GM21723 (cell line): ENCODE results near the gene RTN4.
"Not testable (repeated sequence)": the region's sequence is repeated elsewhere in the genome, so short reads cannot be mapped to it uniquely, and the experiment has no call there.

Experiments
- ATAC-seq: cut with Tn5 transposase; IDR thresholded peaks from one replicate; pipeline ENCODE4 v1.9.1; 2021; ENCODE audit warnings: mild to moderate bottlenecking, moderate library complexity; ENCODE audit not compliant: unreplicated experiment

The RTN4 gene

GRCh38 chr2:55011831-55012671, 38.2 kb downstream of the RTN4 start:
- no peak for ATAC-seq

DNA sequence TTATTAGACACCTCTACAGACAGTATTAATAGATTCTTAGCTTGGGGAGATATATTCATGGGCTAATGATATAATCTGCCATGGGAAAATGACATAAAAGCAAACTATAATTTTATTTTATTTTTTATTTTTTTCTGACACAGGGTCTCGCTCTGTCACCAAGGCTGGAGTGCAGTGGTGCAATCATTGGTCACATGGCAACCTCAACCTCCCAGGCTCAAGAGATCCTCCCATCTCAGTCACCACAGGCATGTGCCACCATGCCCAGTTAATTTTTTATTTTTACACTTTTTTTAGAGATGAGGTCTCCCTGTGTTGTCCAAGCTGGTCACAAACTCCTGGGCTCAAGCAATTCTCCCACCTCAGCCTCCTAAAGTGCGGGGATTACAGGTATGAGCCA, 39.3 kb downstream of the RTN4 start:
- ATAC-seq: no peak

DNA sequence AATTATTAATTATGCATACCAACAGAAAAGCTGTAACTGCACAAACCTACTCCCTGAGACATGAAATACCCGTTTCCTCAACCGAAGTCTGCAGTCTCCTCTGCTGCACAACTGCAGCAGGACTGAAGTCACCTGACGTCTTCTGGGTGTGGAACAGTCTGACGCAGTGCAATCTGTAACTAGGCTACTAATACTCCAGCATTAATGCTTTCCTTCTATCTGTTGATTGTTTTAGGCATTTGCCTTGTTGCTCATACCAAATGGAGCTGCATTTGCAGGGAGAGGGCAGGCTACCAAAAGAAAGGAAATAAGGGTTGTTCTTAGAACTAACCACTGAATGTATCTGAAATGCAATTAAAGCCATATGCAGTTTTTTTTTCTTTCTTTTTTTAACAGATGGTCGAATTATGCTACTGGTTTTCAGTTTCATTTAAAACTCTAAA, 40.1 kb downstream of the RTN4 start:
- ATAC-seq: peak; percentile 97

- ATAC-seq: peak; percentile 26
Observed at GRCh38 chr2:55009277-55010060, 40.8 kb downstream of the RTN4 start.

GRCh38 chr2:55006306-55006705, 43.9 kb downstream of the RTN4 start:
- ATAC-seq: no peak

DNA sequence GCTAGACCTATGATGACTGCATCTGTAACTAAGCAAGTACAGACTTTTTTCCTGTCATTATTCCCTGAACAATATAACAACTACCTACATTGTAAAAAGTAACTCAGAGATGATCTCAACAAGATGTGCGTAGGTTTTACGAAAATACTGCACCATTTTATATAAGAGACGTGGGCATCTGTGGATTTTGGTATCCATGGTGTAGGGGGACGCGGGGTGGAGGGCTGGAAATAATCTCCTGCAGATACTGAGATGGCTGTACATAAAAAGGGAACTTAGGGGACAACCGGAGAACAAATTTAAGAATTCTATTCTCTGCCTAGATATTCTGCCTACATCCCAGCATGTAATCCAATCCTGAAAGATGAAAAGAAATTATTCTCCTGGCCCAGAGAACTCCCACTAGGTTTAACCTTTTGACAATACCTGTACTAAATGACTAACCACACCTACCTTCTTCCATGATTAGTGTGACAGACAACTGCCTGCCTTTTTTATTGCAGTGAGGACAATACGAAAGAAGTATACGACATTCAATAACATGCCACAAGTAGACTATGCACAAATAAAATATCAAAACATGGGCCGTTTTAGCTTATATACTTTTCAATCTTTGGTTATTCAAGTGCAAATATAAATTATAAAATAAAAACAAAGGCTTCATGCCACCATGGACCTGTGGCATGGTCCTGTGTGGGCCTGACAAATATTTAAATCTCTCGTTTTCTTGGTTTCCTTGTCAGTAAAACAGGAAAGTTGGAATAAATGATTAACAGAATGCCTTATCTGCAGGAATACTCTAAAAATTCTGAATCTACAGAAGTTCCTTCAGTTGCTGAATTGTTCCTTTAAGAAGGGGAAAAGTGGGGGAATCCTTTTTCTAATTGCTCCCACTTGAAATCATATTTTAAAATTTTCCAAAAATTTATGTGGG, 46.3 kb downstream of the RTN4 start:
- no peak for ATAC-seq

GRCh38 chr2:55001716-55002115, 48.5 kb downstream of the RTN4 start:
- no peak for ATAC-seq

DNA sequence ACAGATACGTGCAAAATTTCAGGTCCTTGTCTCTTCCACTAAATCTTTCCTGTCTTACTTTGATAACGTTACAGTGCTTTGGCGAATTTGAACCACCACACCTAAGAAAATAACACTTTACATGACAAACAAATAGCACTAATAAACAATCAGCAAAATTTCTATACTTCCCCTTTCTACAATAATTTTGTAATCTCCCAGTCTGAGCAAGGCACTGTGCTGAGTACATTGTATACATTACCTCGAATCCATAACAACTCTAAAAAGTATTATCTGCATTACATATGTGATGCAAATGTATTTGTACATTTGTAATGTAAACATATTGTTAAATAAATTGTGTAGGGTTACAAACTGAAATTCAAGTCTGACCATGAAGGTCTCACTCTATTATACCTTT, 49.9 kb downstream of the RTN4 start:
- ATAC-seq: no peak

DNA sequence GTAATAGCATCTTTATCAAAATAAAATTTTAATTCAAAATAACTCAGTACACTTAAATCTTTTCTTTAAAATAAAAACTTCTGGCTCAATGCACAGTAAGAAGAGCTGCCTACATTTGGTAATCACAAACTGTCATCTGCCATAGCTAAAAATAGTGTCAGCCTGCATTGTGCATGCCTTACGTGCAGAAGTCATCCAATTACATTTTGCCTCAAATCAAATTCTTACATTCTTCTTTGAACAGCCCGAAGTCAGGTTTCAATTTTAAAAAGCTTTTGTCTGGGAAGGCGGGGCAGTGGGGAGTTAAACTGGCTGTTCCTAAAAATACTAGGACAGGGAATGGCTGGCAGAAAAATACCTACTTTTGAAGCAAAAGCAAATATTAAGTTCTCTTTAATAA, 51.1 kb downstream of the RTN4 start:
- no peak for ATAC-seq

DNA sequence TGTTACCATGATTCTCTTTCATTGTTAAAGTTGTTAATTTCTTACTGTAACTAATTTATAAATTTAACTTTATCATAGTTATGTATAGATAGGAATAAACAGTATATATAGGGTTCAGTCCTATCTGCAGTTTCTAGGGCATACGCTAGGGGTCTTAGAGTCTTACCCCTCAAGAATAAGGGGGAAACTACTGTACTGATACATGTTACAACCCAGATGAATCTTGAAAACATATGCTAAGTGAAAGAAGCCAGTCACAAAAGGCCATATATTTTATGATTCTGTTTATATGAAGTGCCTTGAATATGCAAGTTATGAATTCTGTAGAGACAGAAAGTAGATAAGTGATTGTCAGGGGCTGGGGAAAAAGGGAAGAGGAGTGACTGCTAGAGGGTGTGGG, 52.4 kb downstream of the RTN4 start:
- ATAC-seq: no peak

- ATAC-seq: no peak
Observed at GRCh38 chr2:54995553-54995952, 54.7 kb downstream of the RTN4 start.

- not testable (repeated sequence) for ATAC-seq
Observed at GRCh38 chr2:54990694-54991093, 59.6 kb downstream of the RTN4 start.

- no peak for ATAC-seq
Observed at GRCh38 chr2:54988612-54989011, 61.6 kb downstream of the RTN4 start.

GRCh38 chr2:54986264-54986663, 64.0 kb downstream of the RTN4 start:
- no peak for ATAC-seq

GRCh38 chr2:54984476-54984875, 65.8 kb downstream of the RTN4 start:
- no peak for ATAC-seq

- no peak for ATAC-seq
Observed at GRCh38 chr2:54983345-54984220, 66.7 kb downstream of the RTN4 start.

- no peak for ATAC-seq
Observed at GRCh38 chr2:54981385-54981784, 68.9 kb downstream of the RTN4 start.

DNA sequence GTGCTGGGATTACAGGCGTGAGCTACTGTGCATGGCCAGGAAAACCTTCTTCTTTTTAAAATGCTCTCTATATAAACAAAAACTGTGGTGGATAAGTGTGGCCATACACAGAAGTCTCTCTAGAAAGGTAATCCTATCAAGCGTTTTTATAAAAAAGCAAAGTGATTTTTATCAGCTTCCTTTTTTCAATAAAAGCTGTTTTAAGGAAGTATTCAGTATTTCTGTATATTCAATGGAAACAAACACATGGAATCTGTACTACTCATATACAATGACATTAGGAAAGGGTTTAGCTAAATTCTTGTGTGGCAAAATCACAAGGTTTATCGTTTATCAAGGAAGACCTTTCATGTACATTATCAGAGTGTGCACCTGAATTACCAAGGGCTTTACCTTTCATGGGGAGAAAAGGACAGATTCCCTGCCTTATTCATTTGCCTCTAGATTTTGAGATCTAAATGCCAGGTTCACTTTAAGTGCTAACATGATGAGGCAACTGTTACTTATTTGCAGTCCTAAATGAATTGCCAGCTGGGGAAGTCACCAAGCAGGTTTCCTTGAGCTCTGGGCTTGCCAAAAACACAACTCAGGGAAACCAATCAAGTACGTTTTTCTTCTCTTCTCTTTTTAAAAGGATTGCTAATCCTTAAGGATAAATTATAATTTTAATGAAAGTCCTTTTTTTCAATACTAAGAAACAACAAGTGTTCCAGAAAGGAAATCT, 70.8 kb downstream of the RTN4 start:
- ATAC-seq: no peak

- peak; percentile 95 for ATAC-seq
Observed at GRCh38 chr2:54977149-54977548, 73.1 kb downstream of the RTN4 start.
